Loucy (cell line): ENCODE measurements around the gene PICK1.

Experiments used
- H2AFZ ChIP-seq: fragments of 200-600 bp; sonication (generic); 2 replicates; pipeline ENCODE4 v1.6.0; 2016; ENCODE audit warnings: antibody characterized with exemption, mild to moderate bottlenecking, low read length, moderate library complexity
- H3F3A ChIP-seq: fragments of 200-600 bp; 2 replicates; pipeline ENCODE4 v1.6.0; 2016; ENCODE audit warnings: antibody characterized with exemption, low read depth, mild to moderate bottlenecking
- H3K27me3 ChIP-seq: fragments of 200-600 bp; sonication (generic); 2 replicates; pipeline ENCODE4 v1.6.1; 2014; ENCODE audit warnings: low read length, mild to moderate bottlenecking; ENCODE audit not compliant: insufficient read depth, poor library complexity, severe bottlenecking
- H3K36me3 ChIP-seq: fragments of 200-600 bp; sonication (generic); 2 replicates; pipeline ENCODE4 v1.6.1; 2016; ENCODE audit warnings: low read length; ENCODE audit not compliant: insufficient read depth
- H3K4me1 ChIP-seq: fragments of 200-600 bp; sonication (generic); 2 replicates; pipeline ENCODE4 v1.5.1; 2014; ENCODE audit warnings: low read length, mild to moderate bottlenecking; ENCODE audit not compliant: insufficient read depth, poor library complexity, severe bottlenecking
- H3K4me2 ChIP-seq: fragments of 200-600 bp; sonication (generic); 2 replicates; pipeline ENCODE4 v1.6.0; 2014; ENCODE audit warnings: antibody characterized with exemption, low read length, low read depth, mild to moderate bottlenecking; ENCODE audit not compliant: poor library complexity, severe bottlenecking
- H3K4me3 ChIP-seq: fragments of 200-600 bp; sonication (generic); 2 replicates; pipeline ENCODE4 v1.5.1; 2014; ENCODE audit warnings: low read length, mild to moderate bottlenecking, mixed read lengths; ENCODE audit not compliant: poor library complexity, severe bottlenecking
- H3K79me2 ChIP-seq: fragments of 200-600 bp; sonication (generic); 2 replicates; pipeline ENCODE4 v1.6.1; 2014; ENCODE audit warnings: low read length; ENCODE audit not compliant: insufficient read depth
- H3K9ac ChIP-seq: fragments of 200-600 bp; sonication (generic); 2 replicates; pipeline ENCODE4 v1.6.0; 2014; ENCODE audit warnings: mild to moderate bottlenecking, low read depth, low read length, moderate library complexity; ENCODE audit not compliant: poor library complexity, severe bottlenecking
- H3K9me2 ChIP-seq: fragments of 200-600 bp; sonication (generic); replicated peaks from 2 replicates; pipeline ENCODE4 v1.6.1; 2016; ENCODE audit warnings: low read depth, low read length, mixed read lengths
- H3K9me3 ChIP-seq: fragments of 200-600 bp; sonication (generic); 2 replicates; pipeline ENCODE4 v1.6.1; 2014; ENCODE audit warnings: mild to moderate bottlenecking, antibody characterized with exemption, low read length, low read depth; ENCODE audit not compliant: insufficient read depth
- H4K20me1 ChIP-seq: fragments of 200-600 bp; sonication (generic); 2 replicates; pipeline ENCODE4 v1.6.0; 2014; ENCODE audit warnings: antibody characterized with exemption, low read length, mild to moderate bottlenecking; ENCODE audit not compliant: insufficient read depth, poor library complexity, severe bottlenecking
- CTCF ChIP-seq: fragments of 200-600 bp; sonication (generic); conservative IDR thresholded peaks from 2 replicates; pipeline ENCODE4 v1.5.1; 2014; ENCODE audit warnings: mild to moderate bottlenecking, antibody characterized with exemption, low read length
- EZH2phosphoT487 ChIP-seq: fragments of 200-600 bp; IDR thresholded peaks from 2 replicates; pipeline ENCODE4 v1.6.1; 2018; ENCODE audit warnings: antibody characterized with exemption, mild to moderate bottlenecking, moderate library complexity, borderline replicate concordance

PICK1 gene

GRCh38 chr22:38051261-38051660 is 5.9 kb upstream of the PICK1 start:
- Histone ChIP-seq H2AFZ (no peak overlapping the region), H4K20me1 (no peaks in the 10 kb centered on the region), H3K4me1 (no peaks in the 10 kb centered on the region), H3K4me3 (no peak overlapping the region), H3K9ac (no peak overlapping the region), H3K9me2 (no peaks in the 10 kb centered on the region), H3K9me3 (no peaks in the 10 kb centered on the region), H3K4me2 (no peak overlapping the region), H3K79me2 (no peaks in the 10 kb centered on the region), H3F3A (no peaks in the 10 kb centered on the region), H3K27me3 (no peaks in the 10 kb centered on the region), H3K36me3 (no peaks in the 10 kb centered on the region)
- TF ChIP-seq CTCF (no peak), EZH2phosphoT487 (no peak)

- peak; percentile 98 for TF ChIP-seq CTCF
- TF ChIP-seq EZH2phosphoT487: no peak
- H3K27me3 ChIP-seq: no peaks in the 10 kb centered on the region
- no peaks in the 10 kb centered on the region for H3K36me3 ChIP-seq
- no peaks in the 10 kb centered on the region for H3F3A ChIP-seq
- H3K4me3 ChIP-seq: no peak overlapping the region
- H2AFZ ChIP-seq: peak overlapping the region; percentile 43
- no peaks in the 10 kb centered on the region for H3K9me3 ChIP-seq
- H3K9ac ChIP-seq: no peak overlapping the region
- H3K9me2 ChIP-seq: no peaks in the 10 kb centered on the region
- no peaks in the 10 kb centered on the region for H3K79me2 ChIP-seq
- H3K4me1 ChIP-seq: no peaks in the 10 kb centered on the region
- H4K20me1 ChIP-seq: no peaks in the 10 kb centered on the region
- H3K4me2 ChIP-seq: no peak overlapping the region
Measured at GRCh38 chr22:38051900-38052862, 5.0 kb upstream of the PICK1 start.

GRCh38 chr22:38062791-38063190 is 5.6 kb downstream of the PICK1 start:
- H3K27me3 ChIP-seq: no peaks in the 10 kb centered on the region
- no peaks in the 10 kb centered on the region for H3K9me3 ChIP-seq
- H3K79me2 ChIP-seq: no peaks in the 10 kb centered on the region
- H4K20me1 ChIP-seq: no peaks in the 10 kb centered on the region
- H3F3A ChIP-seq: no peaks in the 10 kb centered on the region
- H3K9me2 ChIP-seq: no peaks in the 10 kb centered on the region
- H3K4me3 ChIP-seq: no peak overlapping the region
- TF ChIP-seq CTCF (no peak), EZH2phosphoT487 (no peak)
- no peak overlapping the region for H3K4me2 ChIP-seq
- no peak overlapping the region for H2AFZ ChIP-seq
- H3K36me3 ChIP-seq: no peaks in the 10 kb centered on the region
- H3K4me1 ChIP-seq: no peaks in the 10 kb centered on the region
- no peak overlapping the region for H3K9ac ChIP-seq
